ENCODE measurements around the gene COL26A1. TPM values are rescaled to one million over a fixed set of nuclear protein-coding genes. Genes with fewer than 3 reads are reported as not detected.

Gene COL26A1
- total RNA-seq, 2 experiments from 2014 or later, result not detected

DNA sequence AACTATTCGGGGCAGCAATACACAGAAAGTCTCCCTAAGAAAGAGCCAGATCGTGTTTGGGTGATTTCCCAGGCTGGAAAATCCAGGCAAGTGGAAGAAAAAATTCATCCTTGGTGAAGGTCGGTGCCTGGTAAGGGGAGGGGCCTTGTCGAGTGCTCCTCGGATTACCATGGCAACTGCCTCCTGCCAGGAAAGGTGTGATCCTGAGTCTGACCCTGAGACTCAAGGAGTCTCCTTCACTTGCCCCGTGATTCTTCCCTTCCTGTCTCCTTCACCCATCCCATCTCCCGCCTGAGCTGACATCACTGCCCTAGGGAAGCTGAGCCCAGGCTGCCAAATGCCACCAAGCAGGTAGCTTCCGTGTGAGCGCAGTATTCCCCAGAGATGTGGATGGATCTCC lies 154.2 kb downstream of the COL26A1 start:
- H3K4me1 Mint-ChIP-seq, result no peaks in the 10 kb centered on the region
- H3K4me3 Mint-ChIP-seq, result no peak overlapping the region
- POLR2A ChIA-PET, result no interaction called here
- no peak overlapping the region for H3K27ac Mint-ChIP-seq
- H3K36me3 Mint-ChIP-seq, result no peaks in the 10 kb centered on the region
- DNase-seq (no peak), ATAC-seq (ENCODE audit: low read depth) (no peak)
- peaks cover 6% of the 10 kb centered on the region for H3K27me3 Mint-ChIP-seq
- peaks cover 1% of the 10 kb centered on the region for H3K9me3 Mint-ChIP-seq

- H3K9me3 Mint-ChIP-seq, result peaks cover 1% of the 10 kb centered on the region
- ATAC-seq (ENCODE audit: low read depth) (no peak), DNase-seq (no peak)
- no peak overlapping the region for H3K27ac Mint-ChIP-seq
- H3K4me1 Mint-ChIP-seq, result no peaks in the 10 kb centered on the region
- H3K36me3 Mint-ChIP-seq, result no peaks in the 10 kb centered on the region
- peaks cover 6% of the 10 kb centered on the region for H3K27me3 Mint-ChIP-seq
- POLR2A ChIA-PET, result no interaction called here
- no peak overlapping the region for H3K4me3 Mint-ChIP-seq
Observed at GRCh38 chr7:101517304-101517703, 154.6 kb downstream of the COL26A1 start.

GRCh38 chr7:101518336-101518735 lies 155.7 kb downstream of the COL26A1 start:
- POLR2A ChIA-PET, result no interaction called here
- DNase-seq (no peak), ATAC-seq (ENCODE audit: low read depth) (no peak)
- Mint-ChIP-seq H3K27ac (no peak overlapping the region), H3K36me3 (no peaks in the 10 kb centered on the region), H3K4me1 (no peaks in the 10 kb centered on the region), H3K4me3 (no peak overlapping the region), H3K27me3 (peaks cover 6% of the 10 kb centered on the region), H3K9me3 (peaks cover 1% of the 10 kb centered on the region)

GRCh38 chr7:101519324-101520023 lies 156.8 kb downstream of the COL26A1 start:
- POLR2A ChIA-PET, result no interaction called here
- peaks cover 1% of the 10 kb centered on the region for H3K9me3 Mint-ChIP-seq
- H3K36me3 Mint-ChIP-seq, result no peaks in the 10 kb centered on the region
- H3K4me1 Mint-ChIP-seq, result no peaks in the 10 kb centered on the region
- no peak for DNase-seq
- ATAC-seq (ENCODE audit: low read depth), result no peak
- peaks cover 6% of the 10 kb centered on the region for H3K27me3 Mint-ChIP-seq
- no peak overlapping the region for H3K4me3 Mint-ChIP-seq
- no peak overlapping the region for H3K27ac Mint-ChIP-seq

DNA sequence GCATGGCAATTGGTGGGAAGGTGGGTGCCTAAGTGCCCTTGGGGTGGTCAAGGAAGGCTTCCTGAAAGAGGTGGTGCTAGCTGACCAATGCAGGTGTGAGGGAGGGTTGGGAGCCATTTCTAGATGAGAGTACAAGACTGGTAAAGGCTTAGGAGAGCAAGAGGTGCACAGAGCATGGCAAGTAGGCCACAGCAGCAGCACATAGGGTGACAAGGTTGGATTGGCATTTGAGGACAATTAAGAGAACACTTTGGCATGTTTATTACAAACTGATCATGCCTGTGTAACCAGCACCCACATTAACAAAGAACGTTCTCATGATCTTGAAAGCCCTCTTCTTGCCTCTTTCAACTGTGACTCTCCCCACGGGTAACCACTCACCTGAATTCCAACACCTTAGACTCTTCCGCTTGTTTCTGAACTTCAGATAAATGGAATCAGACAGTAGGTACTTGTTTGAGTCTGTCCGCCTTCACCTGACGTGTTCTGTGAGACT lies 158.8 kb downstream of the COL26A1 start:
- ATAC-seq (ENCODE audit: low read depth), result no peak
- Mint-ChIP-seq H3K36me3 (no peaks in the 10 kb centered on the region), H3K27me3 (peaks cover 3% of the 10 kb centered on the region), H3K9me3 (peaks cover 1% of the 10 kb centered on the region), H3K4me3 (no peak overlapping the region), H3K4me1 (no peaks in the 10 kb centered on the region), H3K27ac (no peak overlapping the region)
- POLR2A ChIA-PET, result no interaction called here
- no peak for DNase-seq

- no peaks in the 10 kb centered on the region for H3K4me1 Mint-ChIP-seq
- POLR2A ChIA-PET, result no interaction called here
- no peaks in the 10 kb centered on the region for H3K36me3 Mint-ChIP-seq
- no peak overlapping the region for H3K27ac Mint-ChIP-seq
- peaks cover 3% of the 10 kb centered on the region for H3K27me3 Mint-ChIP-seq
- H3K4me3 Mint-ChIP-seq, result no peak overlapping the region
- DNase-seq (no peak), ATAC-seq (ENCODE audit: low read depth) (no peak)
- H3K9me3 Mint-ChIP-seq, result peaks cover 1% of the 10 kb centered on the region
Observed at GRCh38 chr7:101522021-101522420, 159.3 kb downstream of the COL26A1 start.

- Mint-ChIP-seq H3K36me3 (no peaks in the 10 kb centered on the region), H3K4me3 (no peak overlapping the region)
- POLR2A ChIA-PET, result interaction anchor here (0.6 kb wide), 1 partner anchor 164 kb away, joined by 4 read pairs; no protein-coding TSS in a partner anchor
Observed at GRCh38 chr7:101527844-101528667, 165.4 kb downstream of the COL26A1 start.

GRCh38 chr7:101529560-101529959 lies 166.9 kb downstream of the COL26A1 start:
- H3K36me3 Mint-ChIP-seq, result no peaks in the 10 kb centered on the region
- no peaks in the 10 kb centered on the region for H3K9me3 Mint-ChIP-seq
- no peak overlapping the region for H3K27ac Mint-ChIP-seq
- DNase-seq, result no peak
- no peaks in the 10 kb centered on the region for H3K4me1 Mint-ChIP-seq
- POLR2A ChIA-PET, result no interaction called here
- H3K4me3 Mint-ChIP-seq, result no peak overlapping the region
- no peak for ATAC-seq (ENCODE audit: low read depth)
- H3K27me3 Mint-ChIP-seq, result peaks cover 2% of the 10 kb centered on the region

More at GRCh38 chr7:101527844-101528667, 165.4 kb downstream of the COL26A1 start:
- H3K27me3 Mint-ChIP-seq, result peaks cover 2% of the 10 kb centered on the region
- no peaks in the 10 kb centered on the region for H3K4me1 Mint-ChIP-seq
- ATAC-seq (ENCODE audit: low read depth) (no peak), DNase-seq (no peak)
- H3K9me3 Mint-ChIP-seq, result no peaks in the 10 kb centered on the region
- H3K27ac Mint-ChIP-seq, result no peak overlapping the region

- Mint-ChIP-seq H3K4me1 (no peaks in the 10 kb centered on the region), H3K27me3 (peaks cover 2% of the 10 kb centered on the region), H3K9me3 (no peaks in the 10 kb centered on the region), H3K36me3 (no peaks in the 10 kb centered on the region), H3K27ac (no peak overlapping the region), H3K4me3 (no peak overlapping the region)
- POLR2A ChIA-PET, result no interaction called here
- DNase-seq (no peak), ATAC-seq (ENCODE audit: low read depth) (no peak)
Observed at GRCh38 chr7:101531726-101532357, 169.2 kb downstream of the COL26A1 start.

DNA sequence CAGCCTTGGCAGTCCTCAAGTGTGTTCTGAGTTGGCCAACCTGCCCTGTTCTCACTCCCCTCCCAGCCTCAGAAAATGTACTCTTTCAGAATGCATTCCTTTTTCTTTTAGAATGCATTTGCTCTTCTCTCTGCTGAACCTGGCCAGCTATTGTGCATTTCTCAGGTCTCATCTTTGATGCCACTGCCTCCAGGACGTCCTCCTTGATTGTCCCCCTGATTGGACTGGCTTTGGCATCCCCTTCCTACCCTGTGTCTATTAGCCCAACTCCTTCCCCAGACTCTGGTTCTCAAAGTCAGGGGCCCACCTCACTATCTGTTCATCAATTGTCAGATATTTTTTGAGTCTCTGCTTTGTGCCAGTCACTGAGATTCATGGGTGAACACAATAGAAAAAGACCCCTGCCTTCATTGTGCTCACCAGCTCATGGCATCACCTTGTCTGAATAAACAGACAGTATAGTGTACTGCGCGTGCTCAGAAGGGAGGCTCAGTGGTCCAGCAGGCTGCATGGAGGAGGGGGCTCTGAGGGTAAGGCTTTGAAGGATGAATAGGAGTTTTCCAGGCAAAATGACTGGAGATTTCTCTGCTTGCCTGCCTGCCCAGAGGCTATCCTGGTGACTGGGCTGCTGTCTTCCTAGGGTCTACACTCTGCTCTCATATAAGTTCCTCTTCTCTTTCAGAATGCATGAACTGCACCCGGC lies 169.9 kb downstream of the COL26A1 start:
- Mint-ChIP-seq H3K27ac (no peak overlapping the region), H3K36me3 (no peaks in the 10 kb centered on the region), H3K4me3 (no peak overlapping the region), H3K9me3 (no peaks in the 10 kb centered on the region), H3K27me3 (peaks cover 2% of the 10 kb centered on the region), H3K4me1 (no peaks in the 10 kb centered on the region)
- DNase-seq (no peak), ATAC-seq (ENCODE audit: low read depth) (no peak)
- POLR2A ChIA-PET, result no interaction called here

- DNase-seq (no peak), ATAC-seq (ENCODE audit: low read depth) (no peak)
- no peaks in the 10 kb centered on the region for H3K9me3 Mint-ChIP-seq
- H3K4me1 Mint-ChIP-seq, result no peaks in the 10 kb centered on the region
- no peaks in the 10 kb centered on the region for H3K36me3 Mint-ChIP-seq
- H3K4me3 Mint-ChIP-seq, result no peak overlapping the region
- peaks cover 2% of the 10 kb centered on the region for H3K27me3 Mint-ChIP-seq
- POLR2A ChIA-PET, result no interaction called here
- no peak overlapping the region for H3K27ac Mint-ChIP-seq
Observed at GRCh38 chr7:101533103-101533465, 170.4 kb downstream of the COL26A1 start.

- H3K27me3 Mint-ChIP-seq, result peaks cover 2% of the 10 kb centered on the region
- DNase-seq (no peak), ATAC-seq (ENCODE audit: low read depth) (no peak)
- H3K27ac Mint-ChIP-seq, result no peak overlapping the region
- POLR2A ChIA-PET, result no interaction called here
- no peaks in the 10 kb centered on the region for H3K9me3 Mint-ChIP-seq
- H3K4me3 Mint-ChIP-seq, result no peak overlapping the region
- no peaks in the 10 kb centered on the region for H3K36me3 Mint-ChIP-seq
- H3K4me1 Mint-ChIP-seq, result no peaks in the 10 kb centered on the region
Observed at GRCh38 chr7:101534015-101534803, 171.5 kb downstream of the COL26A1 start.

GRCh38 chr7:101534873-101535272 lies 172.2 kb downstream of the COL26A1 start:
- ATAC-seq (ENCODE audit: low read depth) (no peak), DNase-seq (no peak)
- H3K4me1 Mint-ChIP-seq, result no peaks in the 10 kb centered on the region
- no peak overlapping the region for H3K4me3 Mint-ChIP-seq
- no peak overlapping the region for H3K27ac Mint-ChIP-seq
- peaks cover 2% of the 10 kb centered on the region for H3K27me3 Mint-ChIP-seq
- no peaks in the 10 kb centered on the region for H3K9me3 Mint-ChIP-seq
- POLR2A ChIA-PET, result no interaction called here
- no peaks in the 10 kb centered on the region for H3K36me3 Mint-ChIP-seq

Measured in activated naive CD8-positive, alpha-beta T cell treated with anti-CD3 and anti-CD28 coated beads, Interleukin-2, amount 10 ng/mL, durations not matched to agents 7 days and 5 days (primary cell).